H1 (cell line): Measurements from ENCODE around the gene DUS1L. TPM values are rescaled to one million over a fixed set of nuclear protein-coding genes. Genes with fewer than 3 reads are reported as not detected.
A peak's percentile ranks its signal among the peaks of the same experiment; 100 is the strongest.

ENCODE experiments used
- CTCF ChIA-PET: fragments of 300-600 bp; sonication (Branson Sonifier 250); formaldehyde crosslinking; loops from one replicate; lab custom pipeline; 2021; ENCODE audit not compliant: partially characterized antibody; lab: Charles Lee
- POLR2A ChIA-PET: fragments of 300-600 bp; sonication (Branson Sonifier 250); formaldehyde crosslinking; loops from one replicate; lab custom pipeline; 2021; ENCODE audit warnings: inconsistent platforms; ENCODE audit not compliant: partially characterized antibody; lab: Charles Lee
- DNase-seq, 2 experiments: peaks; one replicate each; pipeline versions ENCODE4 v3.0.0 to v3.0.0-alpha.2; 2010 to 2022; ENCODE audit warnings: low spot score in 2 of 2, low read depth in 1 of 2, mixed read lengths in 1 of 2
- FAIRE-seq: peaks from 2 replicates; lab custom pipeline; 2011; peaks lifted over from hg19 to GRCh38; lab: Jason Lieb, UNC
- H2AFZ ChIP-seq: 2 replicates; pipeline ENCODE4 v1.8.1; 2012; ENCODE audit warnings: low read length, inconsistent platforms
- H2AK5ac ChIP-seq: 2 replicates; pipeline ENCODE4 v1.6.1; 2013; ENCODE audit warnings: low read depth, low read length
- H2BK120ac ChIP-seq: replicated peaks from 2 replicates; pipeline ENCODE3; 2013; ENCODE audit warnings: low read depth, low read length, inconsistent platforms
- H2BK12ac ChIP-seq: 2 replicates; pipeline ENCODE4 v1.6.1; 2013; ENCODE audit warnings: low read depth, low read length
- H2BK15ac ChIP-seq: 2 replicates; pipeline ENCODE4 v1.6.1; 2013; ENCODE audit warnings: low read length
- H2BK20ac ChIP-seq: 2 replicates; pipeline ENCODE4 v1.6.1; 2013; ENCODE audit warnings: low read length
- H2BK5ac ChIP-seq: 2 replicates; pipeline ENCODE4 v1.6.1; 2013; ENCODE audit warnings: low read depth, low read length
- H3K14ac ChIP-seq: 2 replicates; pipeline ENCODE4 v1.6.1; 2013; ENCODE audit warnings: inconsistent platforms; ENCODE audit not compliant: insufficient read length
- H3K18ac ChIP-seq: 2 replicates; pipeline ENCODE4 v1.6.1; 2013; ENCODE audit warnings: low read length; ENCODE audit errors: extremely low read depth
- H3K23ac ChIP-seq: 2 replicates; pipeline ENCODE4 v1.6.1; 2013; ENCODE audit warnings: inconsistent platforms; ENCODE audit not compliant: insufficient read length
- H3K23me2 ChIP-seq: 2 replicates; pipeline ENCODE4 v1.6.1; 2013; ENCODE audit warnings: low read depth, low read length
- H3K27ac ChIP-seq: 2 replicates; pipeline ENCODE4 v1.6.1; 2011; ENCODE audit warnings: low read depth, low read length, inconsistent platforms
- H3K27me3 ChIP-seq, 4 experiments: replicated peaks in 1 of 4; 1 replicate in 1 of 4; 2 replicates in 3 of 4; pipeline versions ENCODE4 v1.6.1 to v1.8.1; 2011 to 2013; ENCODE audit warnings: low read length in 3 of 4, mild to moderate bottlenecking in 3 of 4, inconsistent platforms in 2 of 4, mixed read lengths in 2 of 4, moderate library complexity in 1 of 4; ENCODE audit not compliant: control insufficient read depth in 3 of 4, insufficient read depth in 3 of 4; ENCODE audit errors: extremely low read depth in 1 of 4
- H3K36me3 ChIP-seq, 4 experiments: 2 replicates each; pipeline versions ENCODE4 v1.6.1 to v1.8.1; 2011 to 2013; ENCODE audit warnings: mild to moderate bottlenecking in 4 of 4, low read length in 3 of 4, moderate library complexity in 2 of 4, control low read depth in 1 of 4, inconsistent platforms in 1 of 4; ENCODE audit not compliant: insufficient read depth in 4 of 4, control insufficient read depth in 2 of 4
- H3K4ac ChIP-seq: replicated peaks from 2 replicates; pipeline ENCODE3; 2013; ENCODE audit warnings: low read length, low read depth, mixed read lengths, inconsistent platforms; ENCODE audit not compliant: insufficient read length
- H3K4me1 ChIP-seq, 4 experiments: replicated peaks in 1 of 4; 1 replicate in 1 of 4; 2 replicates in 3 of 4; pipeline versions ENCODE4 v1.6.1 to v1.8.1; 2011 to 2013; ENCODE audit warnings: low read length in 3 of 4, inconsistent platforms in 2 of 4, mixed read lengths in 1 of 4; ENCODE audit not compliant: insufficient read depth in 4 of 4, control insufficient read depth in 3 of 4
- H3K4me2 ChIP-seq, 2 experiments: 2 replicates each; pipeline versions ENCODE4 v1.6.1 to v1.8.1; 2011 to 2013; ENCODE audit warnings: low read depth in 2 of 2, low read length in 2 of 2, control low read depth in 1 of 2, inconsistent platforms in 1 of 2, mild to moderate bottlenecking in 1 of 2; ENCODE audit not compliant: insufficient read depth in 1 of 2
- H3K4me3 ChIP-seq, 4 experiments: fragments of 200-600, 300-600 bp in 1 of 4; sonication (generic), shearing (Covaris generic), sonication (Bioruptor Twin) in 1 of 4; 2 replicates each; pipeline versions ENCODE4 v1.5.1 to v1.8.1; 2011 to 2016; ENCODE audit warnings: low read length in 4 of 4, low read depth in 3 of 4, control low read depth in 2 of 4, inconsistent platforms in 2 of 4, mild to moderate bottlenecking in 2 of 4, mixed read lengths in 1 of 4, moderate library complexity in 1 of 4; ENCODE audit not compliant: insufficient read depth in 2 of 4; ENCODE audit errors: extremely low read depth in 1 of 4
- H3K56ac ChIP-seq: replicated peaks from 2 replicates; pipeline ENCODE3; 2013; ENCODE audit warnings: low read depth, mild to moderate bottlenecking, mixed read lengths, low read length, inconsistent platforms; ENCODE audit not compliant: insufficient read length
- H3K79me1 ChIP-seq: 2 replicates; pipeline ENCODE4 v1.6.1; 2013; ENCODE audit warnings: low read depth, low read length, control low read depth
- H3K79me2 ChIP-seq, 2 experiments: 2 replicates each; pipeline versions ENCODE4 v1.6.1 to v1.8.1; 2012 to 2013; ENCODE audit warnings: low read length in 2 of 2, mild to moderate bottlenecking in 2 of 2, inconsistent platforms in 1 of 2; ENCODE audit not compliant: insufficient read depth in 2 of 2, control insufficient read depth in 1 of 2
- H3K9ac ChIP-seq, 4 experiments: replicated peaks in 1 of 4; 1 replicate in 1 of 4; 2 replicates in 3 of 4; pipeline versions ENCODE4 v1.6.1 to v1.8.1; 2011 to 2013; ENCODE audit warnings: low read depth in 3 of 4, low read length in 3 of 4, control low read depth in 2 of 4, mild to moderate bottlenecking in 2 of 4, moderate library complexity in 2 of 4, inconsistent platforms in 1 of 4; ENCODE audit errors: extremely low read depth in 1 of 4
- H3K9me3 ChIP-seq, 2 experiments: 2 replicates each; pipeline versions ENCODE4 v1.6.1 to v1.8.1; 2012 to 2013; ENCODE audit warnings: mild to moderate bottlenecking in 2 of 2, moderate library complexity in 2 of 2, control low read depth in 1 of 2, inconsistent platforms in 1 of 2, low read depth in 1 of 2, low read length in 1 of 2, mixed read lengths in 1 of 2; ENCODE audit not compliant: insufficient read depth in 2 of 2
- H4K20me1 ChIP-seq, 2 experiments: replicated peaks in 1 of 2; 2 replicates each; pipeline versions ENCODE3 to v1.8.1; 2011 to 2013; ENCODE audit warnings: inconsistent platforms in 2 of 2, low read length in 2 of 2, mild to moderate bottlenecking in 1 of 2; ENCODE audit not compliant: insufficient read depth in 2 of 2, control insufficient read depth in 1 of 2
- H4K5ac ChIP-seq: 2 replicates; pipeline ENCODE4 v1.6.1; 2013; ENCODE audit warnings: low read length, low read depth, mixed read lengths, inconsistent platforms; ENCODE audit not compliant: insufficient read length
- H4K8ac ChIP-seq: 2 replicates; pipeline ENCODE4 v1.8.0; 2013; ENCODE audit warnings: mild to moderate bottlenecking, moderate library complexity, low read length, inconsistent platforms; ENCODE audit not compliant: insufficient read depth; ENCODE audit errors: extremely low read depth
- H4K91ac ChIP-seq: replicated peaks from 2 replicates; pipeline ENCODE3; 2013; ENCODE audit warnings: low read length, mixed read lengths, inconsistent platforms; ENCODE audit not compliant: insufficient read length
- ASH2L ChIP-seq: fragments of 200-600, 300-600 bp; sonication (generic); IDR thresholded peaks from one replicate; pipeline ENCODE4 v1.7.1; 2017; ENCODE audit warnings: low read length
- EGR1 ChIP-seq: IDR thresholded peaks from 2 replicates; pipeline ENCODE4 v1.6.1; 2011; ENCODE audit warnings: low read depth, low read length, borderline replicate concordance
- ZNF274 ChIP-seq: IDR thresholded peaks from 2 replicates; pipeline ENCODE4 v1.7.0; 2012; ENCODE audit warnings: low read length, borderline replicate concordance; ENCODE audit errors: extremely low read depth
- WGBS, 2 experiments: shearing (Covaris generic) in 1 of 2; methylation state at CpG; one replicate each; pipeline versions ENCODE4 v1.1.6 to v1.1.7; 2013 to 2015; ENCODE audit warnings: low lambda C conversion rate in 2 of 2, mixed read lengths in 2 of 2, inconsistent platforms in 1 of 2, low coverage in 1 of 2, missing lambda C conversion rate in 1 of 2; ENCODE audit not compliant: insufficient replicate concordance in 2 of 2, insufficient coverage in 1 of 2, insufficient read length in 1 of 2; ENCODE audit errors: extremely low coverage in 1 of 2, missing lambda C conversion rate in 1 of 2; 5-methylcytosine and 5-hydroxymethylcytosine counted together
- polyA plus RNA-seq, 7 experiments: library from polyadenylated mRNA; depleted of rRNA in 3 of 7; stranded (reverse) in 5 of 7; unstranded in 2 of 7; fragments of >200 nt in 5 of 7; fragments of 200-250 nt in 2 of 7; gene quantifications; 1 replicate in 5 of 7; 2 replicates in 1 of 7; 4 replicates in 1 of 7; pipeline versions ENCODE4 v1.2.1 to v1.2.3, GENCODE V29; 2011 to 2013; ENCODE audit warnings: missing spikeins in 2 of 7, mixed read lengths in 2 of 7
- total RNA-seq: library from RNA; stranded (reverse); fragmentation: NEBNext Ultra II Directional; extraction: Animal tissue kit (Norgen Biotek cat#: 25700); gene quantifications from 2 replicates; pipeline ENCODE4 v1.2.1, GENCODE V29; 2021

DUS1L gene
- total and polyA plus RNA-seq, 2 of the 8 experiments (the other 6 are each of a cell fraction or from before 2014, with no cell fraction given), result 34.5 to 69.1 TPM

GRCh38 chr17:82018152-82018988 lies 47.2 kb downstream of the DUS1L start:
- FAIRE-seq, result no peak
- POLR2A ChIA-PET, result interaction anchor here (1.0 to 2.8 kb wide), 11 partner anchors 10 to 92 kb away, joined by 3 to 9 read pairs (median 5); no protein-coding TSS in a partner anchor
- no peak overlapping the region for H2BK5ac ChIP-seq
- peaks cover 0 to 12% of the 10 kb centered on the region in 2 experiments; a peak in 1 of 4 replicates for H3K79me2 ChIP-seq
- H2BK12ac ChIP-seq, result no peak overlapping the region
- CTCF ChIA-PET, result interaction anchor here (0.6 to 4.7 kb wide), 13 partner anchors 10 to 149 kb away, joined by 3 to 29 read pairs (median 5); partner anchors contain the start of genes NOTUM and RAC3
- TF ChIP-seq ZNF274, result no peak
- no peak for TF ChIP-seq ASH2L
- peak; percentile 64; the same call in 1 of the 2 replicates for TF ChIP-seq EGR1
- no peak overlapping the region for H3K27ac ChIP-seq
- no peaks in the 10 kb centered on the region for H3K36me3 ChIP-seq
- peak overlapping the region; percentile 57; the same call in 1 of the 2 replicates for H4K8ac ChIP-seq
- H4K20me1 ChIP-seq, result peaks cover 9 to 18% of the 10 kb centered on the region in 2 experiments
- no peak overlapping the region for H3K23ac ChIP-seq
- H3K23me2 ChIP-seq, result peaks cover 7% of the 10 kb centered on the region; the same call in 1 of the 2 replicates
- DNase-seq, result no peak
- no peaks in the 10 kb centered on the region for H3K27me3 ChIP-seq
- no peak overlapping the region for H4K91ac ChIP-seq
- H3K18ac ChIP-seq, result no peak overlapping the region
- peaks cover 0 to 10% (median 6%) of the 10 kb centered on the region in 4 experiments; a peak in 5 of 7 replicates for H3K4me1 ChIP-seq
- WGBS, 2 experiments, result 91% methylated on average over 19 of the region's 19 CpGs; no CpG with 5 or more reads in 1 of the 2 experiments
- H2BK120ac ChIP-seq, result no peak overlapping the region
- H4K5ac ChIP-seq, result no peak overlapping the region
- H3K14ac ChIP-seq, result no peak overlapping the region
- H3K79me1 ChIP-seq, result peaks cover 4% of the 10 kb centered on the region; the same call in 1 of the 2 replicates
- H3K56ac ChIP-seq, result no peak overlapping the region
- H3K4ac ChIP-seq, result no peak overlapping the region
- no peak overlapping the region for H2AFZ ChIP-seq
- no peak overlapping the region for H3K4me3 ChIP-seq
- H3K9me3 ChIP-seq, result no peaks in the 10 kb centered on the region
- H2AK5ac ChIP-seq, result no peak overlapping the region
- no peak overlapping the region for H2BK20ac ChIP-seq
- no peak overlapping the region for H3K9ac ChIP-seq
- no peak overlapping the region for H3K4me2 ChIP-seq
- H2BK15ac ChIP-seq, result no peak overlapping the region
